T follicular helper cell (primary cell): ENCODE results near the gene KLHL29.

Source experiments
- DNase-seq: peaks from one replicate; pipeline ENCODE4 v3.0.0-alpha.2; 2020; ENCODE audit warnings: low read depth

Gene KLHL29

DNA sequence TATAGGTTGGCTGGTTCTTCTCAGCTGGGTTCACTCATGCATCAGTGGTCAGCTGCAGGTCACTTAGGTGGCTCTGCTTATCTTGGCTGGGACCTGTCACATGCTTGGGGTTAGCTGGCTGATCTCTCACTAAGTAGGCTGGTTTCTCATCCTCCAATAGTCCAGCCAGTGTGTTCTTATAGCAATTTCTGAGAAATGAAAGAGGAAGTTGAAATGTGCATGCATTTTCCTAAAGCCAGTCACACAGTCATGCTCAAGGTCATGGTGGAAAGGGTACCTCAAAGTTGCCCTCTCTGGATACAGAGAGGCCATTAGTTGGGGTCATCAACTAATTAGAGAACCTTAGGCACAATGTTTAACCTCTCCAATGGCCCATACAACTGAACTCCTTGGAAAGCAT is 64.4 kb downstream of the KLHL29 start:
- DNase-seq, result no peak

DNA sequence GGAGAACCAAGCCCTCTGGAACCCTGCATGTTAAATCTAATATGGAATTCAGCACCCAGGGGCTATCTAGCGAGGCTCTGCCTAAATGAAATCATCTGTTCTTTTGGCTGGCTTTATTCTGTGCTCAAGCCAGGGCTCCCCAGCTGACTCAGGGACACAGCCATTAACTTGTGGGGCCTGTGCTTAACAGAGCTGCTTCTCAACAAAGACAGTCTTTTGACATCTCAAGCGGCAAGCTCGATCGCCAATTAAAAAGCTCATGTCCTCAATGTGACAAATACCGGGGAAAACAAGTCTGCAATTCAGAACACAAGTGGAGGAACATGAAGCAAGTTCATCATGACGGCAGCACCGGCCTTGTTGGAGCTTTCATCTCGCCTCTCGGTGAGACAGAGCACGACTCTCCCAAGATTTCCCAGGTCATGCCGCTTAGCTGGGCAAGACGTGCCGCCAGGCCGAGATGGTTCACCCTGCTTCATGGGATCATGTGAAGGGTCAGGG is 64.9 kb downstream of the KLHL29 start:
- DNase-seq, result no peak

DNA sequence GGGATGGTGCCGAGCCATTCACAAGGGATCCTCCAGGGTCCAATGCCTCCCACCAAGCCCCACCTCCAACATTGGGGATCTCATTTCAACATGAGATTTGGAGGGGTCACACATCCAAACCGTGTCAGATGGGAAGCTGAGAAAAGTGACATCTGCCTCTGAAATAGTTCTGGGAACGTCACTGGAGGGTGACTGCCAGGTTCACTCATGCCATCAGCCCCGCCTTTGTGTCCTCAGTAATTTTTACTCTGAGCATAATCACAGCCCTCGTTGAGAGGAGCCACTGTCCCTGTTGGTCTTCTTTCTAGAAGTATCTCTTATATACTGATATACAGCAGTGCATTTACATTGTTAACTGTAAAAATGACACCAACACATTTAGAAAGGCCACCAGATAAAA is 67.4 kb downstream of the KLHL29 start:
- DNase-seq, result no peak

DNA sequence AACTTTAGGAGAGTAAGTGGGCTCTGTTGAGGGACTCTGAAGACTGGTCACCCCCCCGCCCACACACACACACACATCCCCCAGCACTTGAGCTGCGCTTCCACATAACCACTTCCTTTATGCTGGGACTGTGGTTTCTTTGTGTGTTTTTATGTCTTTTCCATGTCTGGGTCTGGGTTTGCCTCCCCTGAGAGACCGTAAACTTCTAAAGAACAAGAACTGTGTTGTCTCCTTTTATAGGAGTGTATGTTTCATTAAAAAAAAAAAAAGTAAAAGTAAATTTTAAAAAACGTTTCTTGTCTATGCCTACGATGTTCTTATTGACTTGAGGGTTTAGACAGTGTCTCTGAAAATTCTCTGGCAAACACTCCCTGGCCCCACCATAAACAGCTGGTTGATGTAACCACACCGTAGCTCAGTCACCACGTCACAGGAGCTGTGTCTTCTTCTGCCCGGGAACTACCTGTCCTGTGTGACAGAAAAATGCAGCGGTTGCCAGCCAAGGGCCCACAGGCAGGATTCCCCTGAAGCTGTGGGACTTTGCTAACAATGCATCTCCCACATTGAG is 68.0 kb downstream of the KLHL29 start:
- peak; percentile 10 for DNase-seq

DNA sequence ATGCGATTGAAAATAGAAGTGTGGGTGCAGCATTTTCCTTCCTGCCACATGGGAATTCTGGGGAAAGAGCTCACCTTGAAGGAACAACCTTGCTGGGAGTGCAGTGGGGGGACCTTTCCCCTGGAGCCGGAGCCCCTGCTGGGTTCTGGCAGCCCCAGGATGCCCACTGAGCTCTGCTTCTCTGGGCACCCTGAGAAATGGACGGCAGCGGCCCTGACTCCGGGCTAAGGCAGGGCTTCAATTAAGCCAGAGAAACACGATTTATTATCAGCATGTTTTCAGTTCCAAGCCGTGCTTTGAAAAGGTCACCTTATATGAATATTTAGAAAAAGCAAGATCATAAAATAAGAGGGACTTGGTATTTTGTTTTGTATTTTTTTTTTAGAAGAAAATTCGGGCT is 68.5 kb downstream of the KLHL29 start:
- DNase-seq, result no peak

DNA sequence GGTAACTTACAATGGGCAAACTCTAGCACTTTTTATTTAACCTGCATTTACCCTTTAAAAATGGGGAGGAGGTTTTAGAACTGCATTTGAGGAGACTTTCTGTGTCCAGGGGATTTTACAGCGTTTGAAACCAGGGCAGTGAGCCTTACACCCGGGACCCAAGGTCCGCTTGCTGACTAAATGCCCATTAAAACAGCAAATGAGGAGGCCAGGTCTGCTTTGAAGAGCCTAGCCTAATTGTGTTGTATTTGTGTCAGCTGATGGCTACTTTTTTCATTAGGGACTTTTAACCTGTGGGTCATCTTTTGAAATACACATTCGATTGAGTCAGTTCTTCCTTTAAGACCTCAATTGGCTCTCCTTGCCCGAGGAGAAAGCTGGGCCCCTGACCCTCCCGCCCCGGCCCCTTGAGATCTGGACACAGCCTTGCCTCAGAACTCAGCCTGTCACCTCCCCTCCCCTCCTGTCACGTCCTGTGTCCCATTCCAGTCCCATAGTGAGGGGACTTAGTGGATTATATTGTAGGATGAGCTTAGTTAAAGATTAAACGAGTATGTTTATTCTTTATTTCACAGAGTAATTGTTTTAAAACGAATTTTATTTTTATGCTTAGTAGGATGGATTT is 69.0 kb downstream of the KLHL29 start:
- no peak for DNase-seq

DNA sequence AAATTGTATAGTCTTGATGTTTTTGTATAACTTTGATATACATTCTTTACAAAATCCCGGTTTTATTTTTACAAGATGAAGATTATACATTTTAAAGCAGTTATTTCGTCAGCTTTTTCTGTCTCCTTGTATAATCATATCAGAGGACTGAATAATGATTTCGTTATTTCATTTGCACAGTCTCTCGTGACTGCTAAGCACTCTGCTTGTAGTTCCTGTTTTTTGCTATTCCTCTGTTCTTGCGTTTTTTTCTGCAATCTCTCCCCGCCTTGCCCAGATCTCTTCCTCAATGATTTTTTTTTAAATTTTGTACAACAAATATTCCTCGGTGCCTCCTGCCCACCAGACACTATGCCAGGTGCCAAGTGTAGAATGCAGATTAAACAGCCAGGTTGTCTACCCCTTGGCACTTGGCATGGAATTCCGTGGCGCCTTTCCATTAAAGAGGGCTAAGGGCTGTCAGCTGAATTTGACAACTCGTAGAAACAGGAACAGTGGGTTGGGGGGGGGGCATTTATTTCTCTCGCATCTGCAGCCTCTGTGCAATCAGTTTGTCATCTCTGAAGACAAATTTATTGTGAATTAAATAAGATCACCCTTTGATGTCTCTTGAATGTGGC is 69.6 kb downstream of the KLHL29 start:
- no peak for DNase-seq

DNA sequence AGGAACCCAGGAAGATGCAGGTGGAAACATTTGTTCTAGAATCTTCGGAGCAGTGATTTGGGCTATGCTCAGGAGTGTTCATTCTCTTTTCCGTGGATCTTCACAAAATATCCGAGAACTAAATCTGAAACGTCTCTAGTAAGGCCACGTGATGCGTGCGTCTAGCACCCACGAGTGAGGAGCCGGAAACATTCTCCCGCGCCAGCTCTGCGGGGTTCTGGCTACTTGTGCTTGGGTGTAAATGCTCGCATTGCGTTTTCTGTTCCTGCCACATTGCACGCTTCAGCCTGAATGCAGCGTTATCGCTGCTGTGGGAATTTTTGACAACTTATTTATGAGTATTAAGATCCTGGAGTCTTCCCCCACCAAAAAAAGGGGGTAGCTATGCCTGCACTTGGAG is 71.4 kb downstream of the KLHL29 start:
- no peak for DNase-seq

DNA sequence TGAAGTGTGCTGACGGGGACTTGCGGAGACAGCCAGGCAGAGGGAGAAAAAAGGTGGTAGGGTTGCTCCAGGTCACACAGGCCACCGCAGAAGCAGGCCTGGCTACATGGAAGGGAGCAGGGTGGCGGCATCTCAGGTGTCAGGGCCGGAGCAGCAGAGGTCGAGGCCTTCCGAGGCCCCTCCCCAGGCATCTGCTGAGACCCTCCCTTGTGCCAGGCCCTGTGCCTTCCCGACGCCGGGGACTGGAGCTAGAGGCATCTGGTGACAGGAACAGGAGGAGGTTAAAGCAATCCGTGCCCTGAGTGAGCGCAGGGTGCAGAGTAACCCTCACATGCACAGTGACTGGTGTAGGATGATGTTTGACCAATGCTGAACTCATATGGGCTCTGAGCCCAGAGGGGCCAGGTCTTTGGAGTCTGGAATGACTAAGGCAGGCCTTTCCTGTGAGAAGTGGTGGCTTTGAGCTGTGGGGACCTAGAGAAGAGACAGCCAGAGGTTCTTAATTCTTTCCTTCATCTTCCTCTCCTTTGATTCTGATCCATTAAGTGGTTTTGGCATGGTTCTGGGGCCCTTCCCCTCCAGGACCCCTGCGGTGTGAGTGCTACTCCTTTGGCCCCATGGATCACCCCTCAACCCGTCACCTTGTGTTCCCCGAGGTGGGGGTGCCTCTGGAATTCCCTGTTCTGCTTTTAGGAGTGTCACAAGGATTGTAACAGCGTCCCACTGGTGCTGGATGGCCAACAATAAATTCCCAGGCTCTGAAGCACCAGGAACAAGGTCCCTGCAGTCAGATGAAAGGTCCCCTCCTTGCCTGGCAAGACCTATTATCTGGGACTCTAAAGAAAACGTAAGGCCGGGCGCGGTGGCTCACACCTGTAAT is 72.1 kb downstream of the KLHL29 start:
- no peak for DNase-seq

DNA sequence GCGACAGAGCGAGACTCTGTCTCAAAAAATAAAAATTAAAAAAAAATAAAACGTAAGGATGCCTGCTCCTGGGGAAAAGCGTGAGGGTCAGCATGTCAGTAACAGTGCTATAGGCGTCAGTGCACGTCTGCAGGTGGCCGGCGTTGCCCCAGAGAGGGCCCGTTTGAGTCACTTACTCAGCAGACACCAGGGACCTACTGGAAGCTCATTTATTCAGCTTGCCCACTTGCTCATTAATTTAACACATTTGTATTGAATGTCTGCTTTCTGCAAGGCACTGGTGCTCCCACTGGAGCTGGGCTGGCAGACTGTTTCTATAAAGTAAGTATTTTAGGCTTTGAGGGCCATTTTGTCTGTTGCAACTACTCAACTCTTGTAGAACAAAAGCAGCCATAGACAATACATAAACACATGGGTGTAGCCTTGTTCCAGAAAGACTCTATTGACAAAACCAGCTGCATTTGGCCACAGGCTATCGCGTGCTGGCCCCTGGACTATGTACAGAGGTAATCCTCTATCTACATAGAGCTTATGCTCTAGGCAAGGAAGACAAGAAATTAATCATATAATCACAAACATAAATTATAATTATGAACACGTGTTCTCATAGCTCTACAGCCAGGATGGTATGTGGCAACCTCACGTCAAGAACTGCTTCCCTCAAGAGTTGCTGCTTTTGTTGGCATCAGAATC is 73.2 kb downstream of the KLHL29 start:
- no peak for DNase-seq

DNA sequence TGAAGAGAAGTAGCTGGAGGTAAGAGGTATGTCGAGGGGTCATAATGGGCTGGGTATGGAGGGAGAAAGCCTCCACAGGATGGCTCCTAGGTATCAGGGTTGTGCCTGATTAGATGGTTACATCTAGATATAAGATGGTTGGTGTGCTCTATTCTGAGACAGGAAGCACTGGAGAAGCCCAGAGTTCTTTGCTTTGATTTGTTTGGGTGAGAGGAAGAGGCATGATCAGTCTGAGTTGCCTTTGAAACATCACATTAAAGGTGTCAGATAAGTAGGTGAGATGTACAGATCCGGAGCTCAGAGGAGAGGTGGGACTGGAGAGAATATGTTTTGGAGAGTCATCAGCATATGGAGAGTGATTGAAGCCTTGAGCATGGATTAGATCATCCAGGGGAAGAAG is 74.1 kb downstream of the KLHL29 start:
- no peak for DNase-seq

DNA sequence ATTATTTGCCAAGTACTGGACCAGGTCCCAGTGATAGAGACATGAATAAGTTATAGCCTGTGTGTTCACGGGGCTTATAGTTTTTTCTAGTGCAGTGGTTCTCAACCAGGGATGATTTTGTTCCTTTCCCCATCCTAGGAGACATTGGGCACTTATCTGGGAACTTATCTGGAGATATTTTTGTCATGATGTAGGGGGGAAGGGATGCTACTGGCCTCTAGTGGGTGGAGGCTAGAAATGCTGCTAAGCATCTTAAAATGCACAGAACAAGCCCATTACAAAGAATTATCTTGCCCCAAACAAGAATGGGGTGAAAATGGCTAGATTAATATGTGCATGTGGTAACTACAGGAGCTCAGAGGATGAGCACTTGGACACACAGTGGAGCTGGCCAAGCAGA is 75.2 kb downstream of the KLHL29 start:
- no peak for DNase-seq

DNA sequence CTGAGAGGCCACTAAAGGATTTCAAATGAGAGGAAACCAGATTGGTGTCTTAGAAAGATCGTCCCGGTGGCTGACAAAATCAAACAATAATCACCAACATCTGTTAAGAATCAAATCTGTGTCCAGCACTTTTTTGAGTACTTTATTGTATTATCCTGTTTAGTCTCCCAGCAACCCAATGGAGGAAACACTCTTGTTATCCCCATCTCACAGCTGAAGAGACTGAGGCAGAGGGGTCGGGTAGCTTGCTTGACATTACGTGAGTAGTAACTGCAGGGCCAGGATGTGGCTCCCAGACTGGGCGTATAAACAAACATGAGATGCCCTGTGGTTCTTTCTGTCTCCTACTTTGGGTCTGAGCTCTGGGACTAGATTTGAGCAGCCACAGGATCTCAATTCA is 76.0 kb downstream of the KLHL29 start:
- no peak for DNase-seq

DNA sequence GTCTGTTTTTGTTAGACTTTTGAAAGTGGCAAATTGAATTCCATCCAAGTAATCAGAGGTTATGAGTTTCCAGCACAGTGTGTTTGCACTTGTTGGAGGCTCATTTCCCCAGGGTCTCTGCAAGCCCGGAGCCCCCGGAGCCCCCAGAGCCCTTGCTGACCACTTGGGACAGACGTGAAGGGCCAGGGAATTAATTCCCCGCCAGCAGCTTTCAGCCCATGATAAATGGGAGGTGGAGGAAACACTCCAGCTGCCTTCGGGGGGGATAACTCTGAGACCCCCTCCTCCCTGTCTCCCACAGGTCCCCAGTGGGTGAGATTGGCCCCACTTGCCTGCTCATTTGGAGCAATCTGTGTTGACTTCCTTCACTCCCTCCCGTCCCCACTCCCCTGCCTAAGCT is 79.2 kb downstream of the KLHL29 start:
- DNase-seq, result no peak

DNA sequence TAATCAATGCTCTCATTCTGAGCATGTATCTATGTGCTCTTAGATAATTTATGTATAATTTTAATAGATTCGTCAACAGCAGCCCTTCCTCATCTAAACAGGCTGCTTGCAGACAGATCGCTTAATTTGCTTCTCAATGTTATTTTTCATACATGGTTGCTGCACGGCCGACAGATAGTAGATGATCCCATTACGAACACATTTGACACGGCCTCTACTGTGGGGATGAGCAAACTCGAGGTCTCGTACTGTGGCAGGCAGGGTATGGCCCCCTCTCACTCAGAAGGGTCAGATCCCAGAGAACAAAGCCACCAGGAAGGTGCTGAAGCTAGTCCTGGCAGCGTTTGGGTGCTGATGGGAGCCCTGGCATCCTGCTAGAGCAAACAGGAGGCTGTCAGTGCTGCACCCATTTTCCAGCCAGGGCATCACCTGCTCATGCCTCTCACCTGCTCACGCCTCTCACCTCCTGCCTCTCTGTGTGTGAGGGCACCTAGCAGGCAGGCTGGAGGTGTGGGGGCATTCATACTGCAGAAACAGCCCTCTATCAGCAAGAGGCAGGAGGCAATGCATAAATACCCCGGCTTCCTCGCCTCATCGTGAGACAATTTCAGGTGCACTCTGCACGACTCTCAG is 80.0 kb downstream of the KLHL29 start:
- no peak for DNase-seq

DNA sequence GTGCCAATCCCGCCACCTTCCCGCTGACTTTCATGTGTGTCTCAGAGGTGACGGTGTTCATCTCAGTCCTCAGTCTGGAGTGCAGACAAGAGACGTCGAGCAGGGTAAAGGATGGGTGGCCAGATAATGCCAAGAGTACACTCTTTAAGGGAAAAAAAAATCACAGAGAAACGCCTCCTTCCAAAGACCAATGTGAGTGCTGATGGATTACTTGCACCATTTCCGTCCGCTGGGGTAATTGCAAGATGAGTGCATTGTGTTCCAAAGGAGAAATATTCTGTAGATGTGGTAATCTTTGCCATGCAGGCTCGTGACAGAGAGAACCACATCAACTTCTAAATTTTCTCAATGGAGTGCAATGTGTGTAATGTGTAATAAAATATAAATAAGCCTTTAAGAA is 81.0 kb downstream of the KLHL29 start:
- DNase-seq, result no peak

DNA sequence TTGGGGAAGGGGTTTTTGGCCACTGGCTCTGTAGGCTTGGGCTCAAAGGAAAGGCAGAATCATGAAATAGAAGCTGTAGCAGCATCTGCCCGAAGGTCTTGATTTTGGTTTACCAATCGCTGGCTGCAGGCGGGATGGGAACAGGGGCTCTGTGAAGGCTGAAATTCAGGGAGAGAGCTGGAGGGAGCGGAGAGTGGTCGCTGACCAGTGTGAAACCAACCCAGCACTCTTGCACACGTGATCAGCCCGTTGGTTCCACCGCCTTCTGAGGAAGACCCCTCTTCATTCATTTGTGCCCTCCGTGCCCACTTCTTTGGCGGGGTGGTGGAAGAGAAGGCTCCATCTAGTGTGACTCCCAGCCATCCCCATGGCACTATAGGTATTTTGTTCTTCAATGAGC is 82.6 kb downstream of the KLHL29 start:
- DNase-seq, result no peak

DNA sequence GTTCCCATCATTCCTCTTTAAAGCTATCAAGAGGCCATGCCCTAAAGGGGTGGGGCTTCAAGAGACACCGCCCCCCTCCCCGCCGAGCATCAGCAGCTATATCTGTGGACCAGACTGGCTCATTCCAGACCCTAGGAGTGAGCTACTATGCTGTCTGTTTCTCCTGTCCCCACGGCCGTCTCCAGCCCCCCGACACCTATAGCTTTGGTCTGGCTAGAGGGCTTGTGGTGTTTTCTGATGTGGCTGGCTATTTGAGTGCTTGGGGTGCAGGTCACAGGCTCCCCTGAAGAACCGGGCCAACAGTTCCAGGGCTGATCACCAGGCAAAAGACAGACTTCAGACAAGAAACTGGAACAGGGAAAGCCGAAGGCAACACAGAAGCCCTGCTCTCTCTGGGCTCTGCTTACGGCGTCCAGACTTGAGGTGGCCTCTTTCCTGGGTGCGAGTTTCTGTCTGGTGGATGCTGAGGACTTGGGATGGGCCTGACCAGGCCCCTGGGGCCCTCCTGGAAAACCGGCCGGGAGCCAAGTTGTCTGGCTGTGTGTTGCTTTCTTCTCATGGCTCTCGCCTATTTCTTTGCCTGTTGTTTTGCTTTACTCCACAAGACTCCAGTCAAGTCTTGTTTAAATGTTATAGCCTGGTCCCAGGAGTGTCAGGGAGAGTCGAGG is 83.6 kb downstream of the KLHL29 start:
- no peak for DNase-seq

DNA sequence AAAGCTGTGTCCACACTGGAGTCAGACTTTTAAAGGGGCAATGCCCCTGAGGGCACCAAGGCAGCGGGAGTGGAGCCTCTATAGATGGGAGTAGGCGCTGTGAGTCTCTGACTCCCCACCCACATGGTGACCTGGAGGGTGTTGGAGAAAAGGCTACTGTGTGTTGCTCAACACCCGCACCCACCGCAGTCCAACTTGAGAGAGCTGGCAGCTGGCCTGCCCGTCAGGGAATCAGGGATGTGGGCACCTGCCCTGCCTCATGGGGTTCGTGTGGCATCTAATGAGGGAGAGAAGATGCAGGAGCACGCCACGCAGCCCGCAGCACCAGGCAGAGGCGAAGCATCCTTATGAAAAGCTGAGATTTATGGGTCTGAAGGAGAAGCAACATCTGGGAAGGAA is 84.2 kb downstream of the KLHL29 start:
- DNase-seq, result no peak

DNA sequence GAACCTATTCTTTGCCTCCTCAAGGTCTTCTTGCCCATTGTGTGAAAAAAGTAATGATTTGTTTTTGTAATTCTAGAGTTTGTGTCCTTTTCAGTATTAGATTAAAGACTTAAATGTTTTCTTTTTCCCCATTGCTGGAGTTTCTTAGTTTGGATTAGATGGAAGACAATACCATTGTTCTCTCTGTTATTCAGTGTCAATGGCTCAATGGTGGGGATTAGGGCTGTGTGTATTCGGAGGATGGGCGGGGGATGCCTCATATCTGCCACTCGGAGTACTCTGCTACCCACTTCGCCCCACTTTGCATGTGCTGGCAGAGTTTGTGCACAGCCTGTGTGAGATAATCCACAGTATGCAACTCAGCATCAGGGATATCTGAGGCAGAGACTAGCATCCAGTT is 90.1 kb downstream of the KLHL29 start:
- DNase-seq, result no peak

DNA sequence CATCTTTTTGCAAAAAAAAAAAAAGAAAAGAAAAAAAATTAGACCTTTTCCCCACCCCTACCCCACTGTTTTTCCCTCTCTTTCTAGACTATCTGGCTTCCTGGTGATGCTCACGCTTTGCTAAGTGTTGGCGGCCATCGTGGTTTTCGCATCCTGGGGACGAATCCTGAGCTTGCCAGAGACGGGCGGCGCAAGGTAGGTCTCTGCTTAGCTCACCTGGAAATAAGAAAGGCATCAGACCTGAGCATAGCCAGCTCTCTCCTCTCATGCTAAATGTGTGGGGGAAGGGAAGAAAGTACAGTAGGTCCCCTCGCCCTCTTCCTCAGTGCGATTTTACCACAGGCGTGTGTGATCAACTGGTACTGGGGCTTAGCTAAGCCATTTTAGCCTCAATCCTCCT is 90.5 kb downstream of the KLHL29 start:
- DNase-seq, result no peak
